Panc1 (cell line): ENCODE measurements around the gene DENND6A. TPM values are rescaled to one million over a fixed set of nuclear protein-coding genes. Genes with fewer than 3 reads are reported as not detected.

ENCODE experiments used
- ATAC-seq: fragments of 200-7000 bp; cut with Tn5 transposase; 2 replicates; pipeline ENCODE4 v1.9.1; 2020; ENCODE audit warnings: mild to moderate bottlenecking, moderate library complexity
- BruUV-seq: library from RNA; stranded (reverse); fragments of 400-500 nt; replicated peaks from 2 replicates; lab custom pipeline; 2021; lab: Mats Ljungman, UMichigan
- CTCF ChIA-PET: fragments of 300-600 bp; sonication (Branson Sonifier 250); formaldehyde crosslinking; loops from one replicate; lab custom pipeline; 2022; ENCODE audit warnings: antibody characterized with exemption; lab: Charles Lee
- POLR2A ChIA-PET: fragments of 300-600 bp; sonication (Branson Sonifier 250); formaldehyde crosslinking; loops from one replicate; lab custom pipeline; 2022; ENCODE audit warnings: antibody characterized with exemption; lab: Charles Lee
- DNase-seq: peaks from one replicate; pipeline ENCODE4 v3.0.0-alpha.2; 2010; ENCODE audit warnings: low read depth, low spot score
- H3K27ac ChIP-seq: 2 replicates; pipeline ENCODE4 v1.5.1; 2011; ENCODE audit warnings: mild to moderate bottlenecking, low read length, inconsistent platforms
- H3K27me3 ChIP-seq: fragments of 200-500 bp; sonication (Bioruptor generic); 2 replicates; pipeline ENCODE4 v1.6.0; 2014; ENCODE audit warnings: low read length, inconsistent platforms; ENCODE audit not compliant: control insufficient read depth, insufficient read depth
- H3K36me3 ChIP-seq: fragments of 200-500 bp; sonication (Bioruptor generic); 2 replicates; pipeline ENCODE4 v1.5.1; 2014; ENCODE audit warnings: inconsistent platforms, mild to moderate bottlenecking, low read length, moderate library complexity; ENCODE audit not compliant: control insufficient read depth, insufficient read depth
- H3K4me1 ChIP-seq: 2 replicates; pipeline ENCODE4 v1.5.1; 2011; ENCODE audit warnings: inconsistent platforms, mild to moderate bottlenecking, low read length, moderate library complexity; ENCODE audit not compliant: control insufficient read depth, insufficient read depth
- H3K4me3 ChIP-seq, 2 experiments: 2 replicates each; pipeline ENCODE4 v1.5.1; 2011 to 2012; ENCODE audit warnings: low read depth in 2 of 2, low read length in 2 of 2, mild to moderate bottlenecking in 2 of 2, inconsistent platforms in 1 of 2, moderate library complexity in 1 of 2
- H3K9me3 ChIP-seq: fragments of 200-500 bp; sonication (Bioruptor generic); 2 replicates; pipeline ENCODE4 v1.5.1; 2014; ENCODE audit warnings: low read depth, mild to moderate bottlenecking, inconsistent platforms, low read length, moderate library complexity; ENCODE audit not compliant: control insufficient read depth, insufficient read depth
- POLR2AphosphoS5 ChIP-seq: IDR thresholded peaks from 2 replicates; pipeline ENCODE4 v1.6.1; 2012; ENCODE audit warnings: mild to moderate bottlenecking, low read depth, low read length, moderate library complexity
- SIN3A ChIP-seq: IDR thresholded peaks from 2 replicates; pipeline ENCODE4 v1.6.1; 2012; ENCODE audit warnings: low read depth, mild to moderate bottlenecking, low read length, moderate library complexity, borderline replicate concordance; ENCODE audit not compliant: insufficient read depth
- TCF7L2 ChIP-seq: IDR thresholded peaks from 2 replicates; pipeline ENCODE4 v1.6.1; 2011; ENCODE audit warnings: mild to moderate bottlenecking, low read depth, low read length, inconsistent platforms
- in situ Hi-C: cut with HindIII; loops from 2 replicates; pipeline ENCODE4 v1.10.0; 2016; ENCODE audit warnings: low sequenced_read_pairs, low pct_unique_long_range_greater_than_20kb
- intact Hi-C: fragments of 100-400 bp; cut with micrococcal nuclease; formaldehyde crosslinking; loops from one replicate; pipeline ENCODE4 v1.10.0; 2022; ENCODE audit not compliant: unreplicated experiment
- total RNA-seq: library from RNA; stranded (reverse); gene quantifications from one replicate; pipeline ENCODE4 v1.2.1, GENCODE V29; 2021; ENCODE audit not compliant: unreplicated experiment
- TF ChIP-seq, protein P1 (sequence below): fragments of 450-650 bp; IDR thresholded peaks from 2 replicates; pipeline ENCODE4 v1.5.1; 2017; ENCODE audit warnings: mild to moderate bottlenecking
- TF ChIP-seq, protein P2 (sequence below), 2 experiments: IDR thresholded peaks; 2 replicates each; pipeline ENCODE4 v1.6.1; 2011 to 2012; ENCODE audit warnings: low read depth in 2 of 2, control low read depth in 1 of 2, low read length in 1 of 2, mild to moderate bottlenecking in 1 of 2, moderate library complexity in 1 of 2; ENCODE audit not compliant: insufficient read depth in 1 of 2

DENND6A gene
- total RNA-seq, 1 experiment from 2014 or later: 18.1 TPM

DNA sequence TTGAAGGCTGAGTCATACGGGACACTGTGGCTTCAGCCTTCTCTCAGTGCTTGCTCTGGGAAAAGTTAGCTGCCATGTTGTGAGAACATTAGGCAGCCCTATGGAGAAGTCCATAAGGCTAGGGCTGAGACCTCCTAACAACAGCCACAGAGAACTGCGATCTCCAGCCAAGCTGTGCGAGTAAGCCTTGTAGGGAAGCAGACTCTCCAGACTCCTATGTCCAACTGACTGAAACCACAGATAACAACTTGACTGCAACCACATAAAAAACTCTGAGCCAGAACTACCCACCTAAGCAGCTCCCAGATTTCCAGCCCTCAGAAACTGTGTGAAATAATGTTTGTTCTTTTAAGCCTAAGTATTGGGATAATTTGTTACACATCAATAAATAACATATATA, 40.7 kb downstream of the DENND6A start:
- in situ Hi-C loops (no loop called here), intact Hi-C loops (no loop called here)
- no peak for TF ChIP-seq POLR2AphosphoS5
- TF ChIP-seq TCF7L2: no peak
- TF ChIP-seq SIN3A: no peak
- Histone ChIP-seq H3K27ac (no peak overlapping the region), H3K4me3 (no peak overlapping the region), H3K9me3 (no peaks in the 10 kb centered on the region), H3K4me1 (no peaks in the 10 kb centered on the region), H3K36me3 (peaks cover 2% of the 10 kb centered on the region; the same call in 1 of the 2 replicates), H3K27me3 (no peaks in the 10 kb centered on the region)
- no peak for DNase-seq
- CTCF ChIA-PET: no interaction called here
- POLR2A ChIA-PET: interaction anchor here (0.6 kb wide), 1 partner anchor 605 kb away, joined by 5 read pairs; no protein-coding TSS in a partner anchor
- BruUV-seq: no TSS peak
- ATAC-seq: no peak

DNA sequence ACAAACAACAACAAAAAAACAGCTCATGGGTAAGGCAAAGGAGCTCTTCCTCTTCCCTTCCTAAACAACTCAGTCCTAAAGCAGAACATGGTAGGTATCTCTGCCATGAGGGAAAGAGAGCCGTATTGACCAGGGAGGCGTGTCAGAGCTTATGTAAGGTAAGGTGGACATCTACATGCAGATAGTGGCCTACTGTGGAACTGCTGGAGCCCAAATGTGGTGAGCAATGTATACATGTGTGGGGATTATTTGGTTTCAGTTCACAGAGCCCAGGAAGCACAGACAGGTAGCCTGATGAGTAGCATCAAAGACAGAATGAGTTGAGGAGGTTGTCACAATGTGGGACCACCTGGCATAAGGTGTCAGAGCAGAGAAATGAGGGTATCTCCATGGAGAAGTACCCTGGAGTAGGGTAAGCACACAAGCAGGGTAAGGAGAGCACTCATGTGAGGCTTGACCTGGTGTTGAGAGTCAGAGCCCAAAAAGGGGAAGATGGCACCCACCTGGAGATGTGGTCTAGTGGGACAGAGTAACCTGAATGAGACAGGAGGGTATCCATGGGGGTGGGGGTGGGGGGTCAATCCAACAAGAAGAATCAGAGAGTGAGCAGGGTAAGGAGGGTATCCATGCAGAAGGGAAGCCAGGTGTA, 45.5 kb downstream of the DENND6A start:
- TF ChIP-seq POLR2AphosphoS5: no peak
- no peak for TF ChIP-seq SIN3A
- TF ChIP-seq, protein P1, sequence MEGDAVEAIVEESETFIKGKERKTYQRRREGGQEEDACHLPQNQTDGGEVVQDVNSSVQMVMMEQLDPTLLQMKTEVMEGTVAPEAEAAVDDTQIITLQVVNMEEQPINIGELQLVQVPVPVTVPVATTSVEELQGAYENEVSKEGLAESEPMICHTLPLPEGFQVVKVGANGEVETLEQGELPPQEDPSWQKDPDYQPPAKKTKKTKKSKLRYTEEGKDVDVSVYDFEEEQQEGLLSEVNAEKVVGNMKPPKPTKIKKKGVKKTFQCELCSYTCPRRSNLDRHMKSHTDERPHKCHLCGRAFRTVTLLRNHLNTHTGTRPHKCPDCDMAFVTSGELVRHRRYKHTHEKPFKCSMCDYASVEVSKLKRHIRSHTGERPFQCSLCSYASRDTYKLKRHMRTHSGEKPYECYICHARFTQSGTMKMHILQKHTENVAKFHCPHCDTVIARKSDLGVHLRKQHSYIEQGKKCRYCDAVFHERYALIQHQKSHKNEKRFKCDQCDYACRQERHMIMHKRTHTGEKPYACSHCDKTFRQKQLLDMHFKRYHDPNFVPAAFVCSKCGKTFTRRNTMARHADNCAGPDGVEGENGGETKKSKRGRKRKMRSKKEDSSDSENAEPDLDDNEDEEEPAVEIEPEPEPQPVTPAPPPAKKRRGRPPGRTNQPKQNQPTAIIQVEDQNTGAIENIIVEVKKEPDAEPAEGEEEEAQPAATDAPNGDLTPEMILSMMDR: no peak
- ATAC-seq (no peak), DNase-seq (no peak)
- CTCF ChIA-PET: no interaction called here
- H3K36me3 ChIP-seq: no peaks in the 10 kb centered on the region; the same call in 1 of the 2 replicates
- no peak overlapping the region for H3K27ac ChIP-seq
- BruUV-seq: no TSS peak
- POLR2A ChIA-PET: no interaction called here
- no peaks in the 10 kb centered on the region for H3K4me1 ChIP-seq
- no peaks in the 10 kb centered on the region for H3K9me3 ChIP-seq
- H3K4me3 ChIP-seq: no peak overlapping the region
- no peaks in the 10 kb centered on the region for H3K27me3 ChIP-seq
- in situ Hi-C loops (no loop called here), intact Hi-C loops (no loop called here)

DNA sequence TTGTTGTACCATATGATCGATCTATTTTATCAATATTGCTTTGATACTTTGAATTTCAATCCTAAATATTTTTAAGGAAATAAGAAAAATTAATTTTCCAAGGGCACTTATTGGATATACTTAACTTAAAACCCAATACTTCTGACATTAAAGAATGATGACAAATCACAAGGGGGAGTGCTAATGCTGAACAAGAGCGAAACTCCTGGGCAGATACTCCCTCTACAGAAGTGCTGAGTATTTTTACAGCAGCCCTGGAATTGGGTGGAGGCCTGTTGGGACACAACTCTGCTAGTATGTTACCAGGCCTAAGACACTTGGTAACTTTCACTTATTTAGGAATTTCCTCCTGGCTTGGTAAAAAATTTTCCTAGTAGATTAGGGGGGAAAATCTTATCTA, 46.2 kb downstream of the DENND6A start:
- Histone ChIP-seq H3K9me3 (no peaks in the 10 kb centered on the region), H3K36me3 (no peaks in the 10 kb centered on the region; the same call in 1 of the 2 replicates), H3K4me1 (no peaks in the 10 kb centered on the region), H3K4me3 (no peak overlapping the region), H3K27ac (no peak overlapping the region), H3K27me3 (no peaks in the 10 kb centered on the region)
- TF ChIP-seq, protein P2, sequence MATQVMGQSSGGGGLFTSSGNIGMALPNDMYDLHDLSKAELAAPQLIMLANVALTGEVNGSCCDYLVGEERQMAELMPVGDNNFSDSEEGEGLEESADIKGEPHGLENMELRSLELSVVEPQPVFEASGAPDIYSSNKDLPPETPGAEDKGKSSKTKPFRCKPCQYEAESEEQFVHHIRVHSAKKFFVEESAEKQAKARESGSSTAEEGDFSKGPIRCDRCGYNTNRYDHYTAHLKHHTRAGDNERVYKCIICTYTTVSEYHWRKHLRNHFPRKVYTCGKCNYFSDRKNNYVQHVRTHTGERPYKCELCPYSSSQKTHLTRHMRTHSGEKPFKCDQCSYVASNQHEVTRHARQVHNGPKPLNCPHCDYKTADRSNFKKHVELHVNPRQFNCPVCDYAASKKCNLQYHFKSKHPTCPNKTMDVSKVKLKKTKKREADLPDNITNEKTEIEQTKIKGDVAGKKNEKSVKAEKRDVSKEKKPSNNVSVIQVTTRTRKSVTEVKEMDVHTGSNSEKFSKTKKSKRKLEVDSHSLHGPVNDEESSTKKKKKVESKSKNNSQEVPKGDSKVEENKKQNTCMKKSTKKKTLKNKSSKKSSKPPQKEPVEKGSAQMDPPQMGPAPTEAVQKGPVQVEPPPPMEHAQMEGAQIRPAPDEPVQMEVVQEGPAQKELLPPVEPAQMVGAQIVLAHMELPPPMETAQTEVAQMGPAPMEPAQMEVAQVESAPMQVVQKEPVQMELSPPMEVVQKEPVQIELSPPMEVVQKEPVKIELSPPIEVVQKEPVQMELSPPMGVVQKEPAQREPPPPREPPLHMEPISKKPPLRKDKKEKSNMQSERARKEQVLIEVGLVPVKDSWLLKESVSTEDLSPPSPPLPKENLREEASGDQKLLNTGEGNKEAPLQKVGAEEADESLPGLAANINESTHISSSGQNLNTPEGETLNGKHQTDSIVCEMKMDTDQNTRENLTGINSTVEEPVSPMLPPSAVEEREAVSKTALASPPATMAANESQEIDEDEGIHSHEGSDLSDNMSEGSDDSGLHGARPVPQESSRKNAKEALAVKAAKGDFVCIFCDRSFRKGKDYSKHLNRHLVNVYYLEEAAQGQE (IDR thresholded peaks at IDR 0.05; ENCODE audit: insufficient read depth in 1 of 2, low read depth in 2 of 2, low read length in 1 of 2): no peak
- TF ChIP-seq POLR2AphosphoS5: no peak
- TF ChIP-seq, protein P1: no peak
- TF ChIP-seq SIN3A: no peak
- TF ChIP-seq TCF7L2: no peak
- ATAC-seq (no peak), DNase-seq (no peak)
- in situ Hi-C loops (no loop called here), intact Hi-C loops (no loop called here)
- BruUV-seq: no TSS peak
- ChIA-PET POLR2A (no interaction called here), CTCF (no interaction called here)
